K562 (cell line): ENCODE results near the gene CMAS. TPM values are rescaled to one million over a fixed set of nuclear protein-coding genes. Genes with fewer than 3 reads are reported as not detected.

Experiments
- ATAC-seq: fragments of 200-7000 bp; cut with Tn5 transposase; 3 replicates; pipeline ENCODE4 v1.9.1; 2020; ENCODE audit warnings: moderate library complexity
- BruUV-seq: library from RNA; stranded (reverse); fragments of 400-500 nt; replicated peaks from 2 replicates; lab custom pipeline; 2021; lab: Mats Ljungman, UMichigan
- CTCF ChIA-PET: fragments of 300-600 bp; formaldehyde crosslinking; extraction: SDS; loops from one replicate; lab custom pipeline; 2021; ENCODE audit warnings: low intra/inter-chr PET ratio; lab: Yijun Ruan, JAX
- POLR2A ChIA-PET: fragments of 300-600, 350-650 bp; sonication (Branson Sonifier 250); formaldehyde crosslinking; extraction: SDS; loops from one replicate; lab custom pipeline; 2021; ENCODE audit warnings: antibody characterized with exemption, inconsistent platforms; lab: Yijun Ruan, JAX
- DNase-seq, 4 experiments: peaks; one replicate each; pipeline versions ENCODE4 v3.0.0 to v3.0.0-alpha.2; 2011 to 2018; ENCODE audit warnings: low spot score in 3 of 4, mixed read lengths in 3 of 4; ENCODE audit errors: extremely low read depth in 1 of 4
- FAIRE-seq: peaks from 2 replicates; lab custom pipeline; 2011; peaks lifted over from hg19 to GRCh38; lab: Jason Lieb, UNC
- H2AFZ ChIP-seq: 2 replicates; pipeline ENCODE4 v1.6.0; 2011; ENCODE audit warnings: low read depth, low read length, control low read depth, inconsistent platforms
- H3K27ac ChIP-seq: fragments of 200-600 bp; 3 replicates; pipeline ENCODE4 v1.8.0; 2011; ENCODE audit warnings: low read depth, mild to moderate bottlenecking, control low read depth, inconsistent platforms, low read length, moderate library complexity, mixed read lengths; ENCODE audit errors: extremely low read depth
- H3K27me3 ChIP-seq, 2 experiments: fragments of 300-600 bp in 1 of 2; 2 replicates in 1 of 2; 3 replicates in 1 of 2; pipeline versions ENCODE4 v1.6.0 to v1.8.0; 2011; ENCODE audit warnings: inconsistent platforms in 2 of 2, low read length in 2 of 2, mild to moderate bottlenecking in 1 of 2, mixed read lengths in 1 of 2, moderate library complexity in 1 of 2; ENCODE audit not compliant: control insufficient read depth in 2 of 2, insufficient read depth in 2 of 2
- H3K36me3 ChIP-seq: fragments of 300-600 bp; 3 replicates; pipeline ENCODE4 v1.8.0; 2011; ENCODE audit warnings: mild to moderate bottlenecking, low read length, inconsistent platforms; ENCODE audit not compliant: control insufficient read depth, insufficient read depth
- H3K4me1 ChIP-seq, 2 experiments: fragments of 200-600 bp in 1 of 2; replicated peaks in 1 of 2; 2 replicates in 1 of 2; 3 replicates in 1 of 2; pipeline versions ENCODE4 v1.5.1 to v1.8.0; 2011; ENCODE audit warnings: inconsistent platforms in 2 of 2, low read length in 2 of 2, mild to moderate bottlenecking in 1 of 2, mixed read lengths in 1 of 2, moderate library complexity in 1 of 2; ENCODE audit not compliant: control insufficient read depth in 2 of 2, insufficient read depth in 2 of 2
- H3K4me2 ChIP-seq: 2 replicates; pipeline ENCODE4 v1.6.1; 2011; ENCODE audit warnings: low read length, control low read depth, inconsistent platforms, mixed read lengths; ENCODE audit not compliant: insufficient read depth
- H3K4me3 ChIP-seq: fragments of 200-600 bp; sonication (generic), shearing (Covaris generic); 2 replicates; pipeline ENCODE4 v1.5.1; 2016; ENCODE audit warnings: control low read depth, inconsistent platforms
- H3K79me2 ChIP-seq: fragments of 200-600 bp; 3 replicates; pipeline ENCODE4 v1.8.0; 2011; ENCODE audit warnings: low read length, inconsistent platforms; ENCODE audit not compliant: control insufficient read depth, insufficient read depth
- H3K9ac ChIP-seq, 2 experiments: 2 replicates each; pipeline versions ENCODE4 v1.6.0 to v1.6.1; 2011; ENCODE audit warnings: low read depth in 2 of 2, low read length in 2 of 2, control low read depth in 1 of 2, inconsistent platforms in 1 of 2, mild to moderate bottlenecking in 1 of 2, mixed read lengths in 1 of 2; ENCODE audit not compliant: insufficient read depth in 1 of 2
- H3K9me1 ChIP-seq: one replicate; pipeline ENCODE4 v1.6.0; 2011; ENCODE audit warnings: inconsistent platforms, mild to moderate bottlenecking, low read length, moderate library complexity; ENCODE audit not compliant: control insufficient read depth, insufficient read depth
- H3K9me3 ChIP-seq: replicated peaks from 2 replicates; pipeline ENCODE4 v1.5.1; 2011; ENCODE audit warnings: low read depth, low read length, inconsistent platforms; ENCODE audit not compliant: control insufficient read depth, insufficient read depth
- H4K20me1 ChIP-seq: replicated peaks from 2 replicates; pipeline ENCODE4 v1.6.1; 2011; ENCODE audit warnings: low read length, inconsistent platforms, mixed read lengths; ENCODE audit not compliant: control insufficient read depth, insufficient read depth
- ATF3 ChIP-seq, 2 experiments: fragments of 450-650 bp in 1 of 2; sonication (generic) in 1 of 2; formaldehyde crosslinking in 1 of 2; IDR thresholded peaks in 1 of 2; conservative IDR thresholded peaks in 1 of 2; 2 replicates each; pipeline versions ENCODE4 v1.6.1 to v1.8.1; 2016 to 2023; ENCODE audit warnings: mild to moderate bottlenecking in 2 of 2, moderate library complexity in 2 of 2, inconsistent platforms in 1 of 2, missing genetic modification reagents in 1 of 2
- BRF1 ChIP-seq: IDR thresholded peaks from 3 replicates; pipeline ENCODE4 v1.6.1; 2011; ENCODE audit warnings: borderline replicate concordance, mild to moderate bottlenecking; ENCODE audit not compliant: insufficient read length; ENCODE audit errors: extremely low read depth
- HDAC8 ChIP-seq: fragments of 450-650 bp; IDR thresholded peaks from 2 replicates; pipeline ENCODE4 v1.6.1; 2016; ENCODE audit warnings: mild to moderate bottlenecking, missing genetic modification characterization, moderate library complexity, missing compliant biosample characterization
- HMGN3 ChIP-seq: IDR thresholded peaks from 2 replicates; pipeline ENCODE4 v1.6.1; 2011; ENCODE audit warnings: borderline replicate concordance, low read depth, mild to moderate bottlenecking, mixed read lengths, low read length; ENCODE audit not compliant: insufficient read length; ENCODE audit errors: extremely low read depth
- HSF4 ChIP-seq: fragments of 250-450 bp; sonication (Bioruptor Pico); IDR thresholded peaks from 2 replicates; pipeline ENCODE4 v2.1.2; 2022; ENCODE audit warnings: mild to moderate bottlenecking, moderate library complexity, borderline replicate concordance
- IRF1 ChIP-seq: sonication (generic); formaldehyde crosslinking; IDR thresholded peaks from 2 replicates; pipeline ENCODE4 v1.8.0; 2022; ENCODE audit warnings: missing genetic modification reagents, mild to moderate bottlenecking, borderline replicate concordance
- MYC ChIP-seq, 2 experiments: fragments of 250-450 bp in 1 of 2; sonication (Bioruptor Pico) in 1 of 2; IDR thresholded peaks; 2 replicates each; pipeline versions ENCODE4 v1.5.1 to v1.6.1; 2012 to 2021; ENCODE audit warnings: low read depth in 2 of 2, borderline replicate concordance in 1 of 2, improper control_type of control experiment in 1 of 2, low read length in 1 of 2, mild to moderate bottlenecking in 1 of 2, moderate library complexity in 1 of 2
- NFIC ChIP-seq: fragments of 450-650 bp; IDR thresholded peaks from 2 replicates; pipeline ENCODE4 v1.6.1; 2017; ENCODE audit warnings: mild to moderate bottlenecking, inconsistent platforms
- POLR2AphosphoS2 ChIP-seq: IDR thresholded peaks from 2 replicates; pipeline ENCODE4 v1.6.1; 2012; ENCODE audit warnings: low read length, improper control_type of control experiment
- TCF3 ChIP-seq: sonication (generic); formaldehyde crosslinking; IDR thresholded peaks from 2 replicates; pipeline ENCODE4 v1.4.0; 2020; ENCODE audit warnings: mild to moderate bottlenecking, missing genetic modification reagents
- ZNF263 ChIP-seq: sonication (generic); formaldehyde crosslinking; IDR thresholded peaks from 2 replicates; pipeline ENCODE4 v1.8.0; 2022; ENCODE audit warnings: mild to moderate bottlenecking, missing genetic modification reagents, borderline replicate concordance
- ZNF449 ChIP-seq: fragments of 250-450 bp; sonication (Bioruptor Pico); IDR thresholded peaks from 2 replicates; pipeline ENCODE4 v1.8.0; 2022; ENCODE audit warnings: moderate library complexity, mild to moderate bottlenecking, inconsistent platforms
- ZNF79 ChIP-seq: fragments of 250-450 bp; sonication (Bioruptor Pico); IDR thresholded peaks from 2 replicates; pipeline ENCODE4 v1.4.0; 2020; ENCODE audit warnings: low read depth, mild to moderate bottlenecking, moderate library complexity
- ZSCAN32 ChIP-seq: fragments of 450-650 bp; formaldehyde crosslinking; IDR thresholded peaks from 2 replicates; pipeline ENCODE4 v1.4.0; 2020; ENCODE audit warnings: mild to moderate bottlenecking, moderate library complexity
- WGBS: fragments of 100-300 bp; shearing (Covaris generic); methylation state at CpG from one replicate; pipeline ENCODE4 v1.1.6; 2016; ENCODE audit warnings: low coverage, mixed read lengths; ENCODE audit not compliant: insufficient coverage; ENCODE audit errors: missing lambda C conversion rate; 5-methylcytosine and 5-hydroxymethylcytosine counted together
- in situ Hi-C: fragments of 300-500 bp; cut with MboI; formaldehyde crosslinking; loops from 4 replicates; pipeline ENCODE4 v1.15.0; 2018; ENCODE audit warnings: inconsistent platforms, mixed read lengths
- intact Hi-C: fragments of 100-400 bp; cut with micrococcal nuclease; formaldehyde crosslinking; loops from 2 replicates; pipeline ENCODE4 v1.14.2; 2022
- polyA plus RNA-seq, 8 experiments: library from polyadenylated mRNA; depleted of rRNA in 4 of 8; stranded (reverse) in 5 of 8; unstranded in 3 of 8; fragments of >200 nt; fragmentation: Nextera tagmentation in 2 of 8; fragmentation: Illumina TruSeq in 1 of 8; extraction: Ambion mirVana in 2 of 8; extraction: Trizol in 1 of 8; gene quantifications; 2 replicates each; pipeline versions ENCODE4 v1.2.1 to v1.2.3, GENCODE V29; 2011 to 2014; ENCODE audit warnings: inconsistent platforms in 1 of 8, missing spikeins in 1 of 8
- total RNA-seq, 7 experiments: library from RNA; depleted of rRNA in 6 of 7; stranded (reverse); fragments of >200 nt in 6 of 7; fragmentation: Illumina TruSeq in 2 of 7; extraction: Trizol in 2 of 7; gene quantifications; 2 replicates each; pipeline versions ENCODE4 v1.2.1 to v1.2.3, GENCODE V29; 2011 to 2021; ENCODE audit warnings: low replicate concordance in 1 of 7

The CMAS gene
- total and polyA plus RNA-seq, 9 of the 15 experiments (the other 6 are each of a cell fraction or from before 2014, with no cell fraction given) = 29.7 to 108 (median 65.3) TPM

- Histone ChIP-seq H3K36me3 (no peaks in the 10 kb centered on the region), H3K79me2 (no peaks in the 10 kb centered on the region), H3K27ac (no peak overlapping the region), H3K4me3 (no peak overlapping the region), H4K20me1 (no peaks in the 10 kb centered on the region), H3K27me3 (no peaks in the 10 kb centered on the region), H3K4me1 (no peaks in the 10 kb centered on the region; a peak in 1 of 5 replicates), H3K9me1 (no peaks in the 10 kb centered on the region)
- WGBS = 9% methylated on average over 4 of the region's 5 CpGs
- BruUV-seq = no TSS peak
- no peak for DNase-seq
- in situ Hi-C loops = loop anchor here (10.0 kb wide), 1 partner anchor 233 kb away; the partner anchor contains the start of gene ST8SIA1
- POLR2A ChIA-PET = no interaction called here
- ATAC-seq = no peak
- FAIRE-seq = no peak
- intact Hi-C loops = no loop called here
- TF ChIP-seq NFIC (no peak), ZSCAN32 (CRISPR knock-in tag) (no peak), IRF1 (CRISPR knock-in tag) (no peak), TCF3 (CRISPR knock-in tag) (no peak), POLR2AphosphoS2 (no peak), BRF1 (no peak), ATF3 (IDR thresholded peaks at IDR 0.05) (no peak), ATF3 (CRISPR knock-in tag; conservative IDR thresholded peaks at IDR 0.05) (no peak), ZNF79 (CRISPR knock-in tag) (no peak), MYC (IDR thresholded peaks at IDR 0.05; ENCODE audit: low read depth, low read length) (no peak), MYC (CRISPR knock-in tag; IDR thresholded peaks at IDR 0.05; ENCODE audit: borderline replicate concordance, low read depth) (no peak), ZNF449 (CRISPR knock-in tag) (no peak), HSF4 (CRISPR knock-in tag) (no peak), HDAC8 (tag) (no peak), ZNF263 (no peak), HMGN3 (no peak)
- TF ChIP-seq, all 486 proteins: peak for 0
- H3K9ac ChIP-seq = no peak overlapping the region
- H3K9me3 ChIP-seq = no peaks in the 10 kb centered on the region; the same call in 1 of the 2 replicates
- H2AFZ ChIP-seq = no peak overlapping the region
- no peak overlapping the region for H3K4me2 ChIP-seq
- CTCF ChIA-PET = no interaction called here
These were observed 55.8 kb downstream of the CMAS start for GRCh38 chr12:22101749-22102243.
